Activated effector memory CD4-positive, alpha-beta T cell treated with Interleukin-2 at 50 U/mL for 16 hours (primary cell): ENCODE measurements around the gene PAQR6.

Source experiments
- DNase-seq: peaks from one replicate; pipeline ENCODE4 v3.0.0-alpha.2; 2020

Gene PAQR6

GRCh38 chr1:156193488-156194299 is 54.2 kb downstream of the PAQR6 start, which contains the start of gene SLC25A44:
Gene SLC25A44, plus strand, starts transcription at chr1:156194104. Its CDS starts 5,744 bp downstream, at chr1:156199848.
- DNase-seq, result peak; percentile 98
